Colon (tissue), 2 donors: Measurements from ENCODE around the gene RAB11FIP3.

Experiments
- FAIRE-seq: peaks from 2 replicates; lab custom pipeline; 2012; peaks lifted over from hg19 to GRCh38; lab: Jason Lieb, UNC
- donor health status: control.
- donor health status: control.

RAB11FIP3 gene

DNA sequence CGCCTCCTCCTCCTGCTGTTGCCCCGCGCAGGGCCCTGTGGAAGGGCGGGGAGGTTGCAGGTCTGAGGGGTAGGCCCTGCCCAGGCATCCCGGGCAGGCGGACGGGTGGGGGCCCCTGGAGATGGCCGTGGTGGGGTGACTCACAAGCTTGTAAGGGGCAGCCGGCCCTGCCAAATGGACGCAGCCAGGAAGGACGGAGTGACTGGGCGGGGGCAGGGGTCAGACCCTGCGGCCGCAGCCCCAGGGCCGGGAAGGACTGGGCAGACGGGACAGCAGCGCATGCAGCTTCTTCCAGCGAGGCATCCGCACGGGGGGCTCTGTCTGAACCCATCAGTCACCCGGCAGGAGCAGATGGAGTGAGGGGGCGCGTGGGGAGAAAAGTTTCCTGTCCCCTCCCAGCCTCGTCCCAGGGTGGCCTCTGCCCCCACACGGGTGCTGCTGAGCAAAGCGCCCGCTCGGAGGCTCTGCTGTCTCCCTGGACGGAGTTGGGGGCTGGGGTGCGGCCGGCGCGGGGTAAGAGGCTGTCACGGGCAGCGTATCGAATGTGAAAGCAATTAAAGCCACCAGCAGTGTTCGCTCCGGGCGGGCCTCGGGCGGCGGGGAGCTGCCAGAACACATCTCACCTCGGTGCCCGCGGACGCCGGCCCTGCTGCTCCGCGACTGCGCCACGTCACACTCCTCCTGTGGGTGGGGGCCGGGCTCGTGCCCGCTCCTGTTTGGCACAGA, 129.4 kb downstream of the RAB11FIP3 start:
- FAIRE-seq, result no peak

DNA sequence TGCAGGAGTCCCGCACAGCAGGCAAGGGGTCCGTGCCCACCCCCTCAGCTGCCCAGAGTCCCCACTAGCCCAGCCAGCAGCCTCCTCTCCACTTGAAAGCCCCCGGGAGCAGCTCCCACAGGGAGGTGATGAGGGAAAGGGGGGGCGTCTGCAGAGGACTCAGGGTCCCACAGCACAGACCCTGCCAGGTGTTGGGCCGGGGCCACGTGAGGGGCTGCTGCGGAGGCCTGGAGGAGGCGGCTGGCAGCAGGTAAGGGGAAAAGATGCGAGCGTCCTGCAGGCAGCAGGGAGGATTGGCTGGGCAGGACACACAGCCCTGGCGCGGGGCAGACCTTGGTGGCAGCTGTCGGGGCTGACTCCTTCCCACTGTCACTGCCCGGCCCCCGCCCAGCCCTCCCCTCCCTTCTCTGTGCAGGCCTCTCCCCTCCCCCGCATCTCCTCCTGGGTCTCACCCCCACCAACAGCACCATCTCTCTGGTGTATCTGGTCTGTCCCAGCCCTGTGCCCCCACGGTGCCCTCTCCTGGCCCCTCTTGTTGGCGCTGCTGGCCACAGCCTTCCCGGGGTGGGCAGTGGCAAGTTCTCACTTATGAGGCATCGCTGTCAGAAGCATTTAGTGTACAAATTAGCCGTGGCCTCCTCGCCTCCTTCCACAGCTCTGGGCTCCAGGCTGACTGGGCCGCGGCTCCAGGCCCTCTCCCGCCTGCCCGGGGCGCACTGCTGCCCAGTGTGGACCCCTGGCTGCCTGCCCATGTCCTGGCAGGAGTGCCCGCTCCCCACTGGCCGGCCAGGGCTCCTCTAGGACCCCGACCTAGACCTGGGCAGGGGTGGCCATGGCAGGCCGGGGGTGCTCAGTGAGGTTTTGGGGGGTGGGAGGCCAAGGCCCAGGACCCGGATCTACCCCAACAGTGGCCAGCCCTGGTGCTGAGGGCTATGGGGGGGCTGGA, 130.4 kb downstream of the RAB11FIP3 start:
- no peak for FAIRE-seq

DNA sequence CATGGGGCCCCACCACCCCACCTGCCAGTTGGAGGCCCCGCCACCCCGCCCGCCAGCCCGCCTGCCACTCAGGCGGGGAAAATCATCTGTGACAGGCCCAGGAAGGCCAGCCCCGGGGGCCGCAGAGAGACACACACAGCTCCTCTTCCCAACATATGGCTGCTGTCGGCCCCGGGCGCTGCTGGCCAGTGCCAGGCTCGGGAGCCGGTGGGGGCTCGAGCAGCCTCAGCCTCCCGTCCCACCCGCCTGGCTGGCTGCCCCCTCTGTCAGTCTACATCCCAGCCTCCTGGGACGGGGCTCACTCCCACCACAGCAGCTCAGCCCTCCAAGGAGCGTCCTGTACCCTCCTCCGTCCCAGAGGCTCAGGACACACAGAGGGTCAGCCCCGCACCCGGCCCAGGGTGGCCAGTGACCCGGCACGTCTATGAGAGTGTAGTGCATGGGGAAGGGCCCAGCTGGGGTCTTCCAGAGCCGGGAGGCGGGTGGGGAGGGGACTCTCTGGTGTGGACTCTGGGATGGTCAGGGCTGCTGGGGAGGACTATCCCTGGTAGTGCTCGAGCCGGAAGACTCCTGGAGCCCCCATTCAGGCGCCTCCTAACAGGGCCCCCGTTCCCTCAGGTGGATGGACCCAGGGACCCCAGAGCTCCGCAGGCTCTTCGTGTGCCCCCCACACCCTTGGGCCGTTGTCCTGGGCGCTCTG, 131.2 kb downstream of the RAB11FIP3 start:
- FAIRE-seq, result no peak

DNA sequence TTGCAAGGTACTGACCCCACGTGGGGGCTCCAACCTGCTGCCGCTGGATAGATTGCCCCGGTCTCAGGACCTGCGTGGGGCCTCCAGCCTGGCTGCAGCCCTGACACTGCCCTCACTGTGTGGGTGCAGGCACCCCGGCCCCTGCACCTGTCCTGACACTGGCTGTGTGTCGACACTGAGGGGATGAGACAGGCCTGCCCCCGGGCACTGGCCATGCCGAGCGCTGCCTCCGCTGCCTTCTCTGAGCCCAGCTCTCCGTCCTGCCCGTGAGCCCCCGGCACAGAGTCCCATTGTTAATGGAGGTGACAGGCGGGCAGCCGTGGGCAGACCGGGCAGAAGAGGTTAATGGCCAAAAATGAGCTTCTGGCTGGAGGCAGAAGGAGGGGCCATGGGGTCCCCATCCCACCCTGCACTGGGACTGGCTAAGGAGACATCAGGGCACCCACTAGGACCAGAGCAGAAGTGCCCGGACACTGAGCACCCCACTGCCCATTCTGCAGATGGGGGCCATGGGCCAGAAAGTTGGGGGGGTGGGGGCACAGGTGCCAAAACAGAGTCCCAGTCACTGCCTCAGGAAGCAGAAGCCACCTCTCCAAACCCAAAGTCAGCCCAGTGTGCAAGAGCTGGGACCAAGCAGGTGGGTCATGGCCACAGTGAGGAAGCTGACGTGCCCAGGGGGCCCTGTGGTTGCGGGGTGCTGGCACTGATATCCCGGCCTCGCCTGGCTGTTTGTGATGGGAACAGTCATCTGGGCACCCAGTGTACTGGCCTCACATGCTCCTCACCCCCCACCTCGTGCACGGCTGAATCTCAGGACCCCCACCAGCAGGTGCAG, 132.2 kb downstream of the RAB11FIP3 start:
- no peak for FAIRE-seq

DNA sequence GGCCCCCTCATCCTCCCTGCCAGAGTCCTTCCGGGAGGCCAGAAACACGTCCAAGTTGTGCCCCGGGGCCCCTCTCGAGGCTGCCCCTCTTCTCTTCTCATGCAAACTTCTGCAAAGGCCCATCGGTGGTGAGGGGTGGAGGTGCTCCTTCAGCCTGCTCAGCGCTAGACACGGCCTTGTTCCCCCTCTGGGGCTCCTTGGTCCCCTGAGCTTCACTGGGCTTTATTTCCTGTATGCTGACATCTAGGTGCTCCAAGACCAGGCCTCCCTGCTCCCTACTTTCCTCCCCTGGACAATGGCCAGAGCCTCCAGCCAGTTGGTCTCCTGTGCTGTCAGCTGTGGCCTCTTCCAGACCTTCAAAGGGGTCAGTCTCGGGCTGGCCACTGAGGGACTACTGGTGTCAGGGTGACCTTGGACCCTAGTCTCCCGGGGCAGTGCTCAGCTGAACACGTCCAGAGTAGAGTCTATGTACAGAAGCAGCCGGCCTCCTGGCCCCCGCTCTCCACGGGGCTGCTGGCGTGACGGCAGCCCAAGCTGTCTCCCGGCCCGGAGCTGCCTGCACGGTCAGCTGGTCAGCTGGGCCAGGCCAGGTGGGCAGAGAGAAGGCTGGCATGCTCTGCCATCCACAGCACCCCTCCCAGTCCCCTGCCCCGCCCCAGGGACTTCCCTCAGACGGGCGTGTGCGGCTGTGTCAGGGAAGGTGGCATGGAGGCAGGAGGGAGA, 133.0 kb downstream of the RAB11FIP3 start:
- FAIRE-seq, result no peak

DNA sequence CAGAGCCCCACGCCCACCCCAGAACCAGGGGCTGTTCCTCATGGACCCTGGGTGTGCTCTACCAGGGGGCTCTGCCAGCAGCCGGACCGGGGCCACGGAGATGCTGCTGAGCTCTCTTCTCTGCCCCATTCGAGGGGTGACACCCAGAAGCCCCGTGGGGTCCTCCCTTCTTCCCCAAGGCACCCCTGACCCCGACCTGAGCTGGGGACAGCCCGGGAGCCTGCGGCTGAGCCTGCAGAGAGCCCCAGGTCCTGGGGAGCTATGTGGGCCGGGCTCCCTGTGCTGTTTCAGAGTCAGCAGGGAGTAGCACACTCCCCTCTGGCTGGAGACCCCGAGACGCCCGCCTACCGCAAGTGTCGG, 133.6 kb downstream of the RAB11FIP3 start:
- FAIRE-seq, result no peak

DNA sequence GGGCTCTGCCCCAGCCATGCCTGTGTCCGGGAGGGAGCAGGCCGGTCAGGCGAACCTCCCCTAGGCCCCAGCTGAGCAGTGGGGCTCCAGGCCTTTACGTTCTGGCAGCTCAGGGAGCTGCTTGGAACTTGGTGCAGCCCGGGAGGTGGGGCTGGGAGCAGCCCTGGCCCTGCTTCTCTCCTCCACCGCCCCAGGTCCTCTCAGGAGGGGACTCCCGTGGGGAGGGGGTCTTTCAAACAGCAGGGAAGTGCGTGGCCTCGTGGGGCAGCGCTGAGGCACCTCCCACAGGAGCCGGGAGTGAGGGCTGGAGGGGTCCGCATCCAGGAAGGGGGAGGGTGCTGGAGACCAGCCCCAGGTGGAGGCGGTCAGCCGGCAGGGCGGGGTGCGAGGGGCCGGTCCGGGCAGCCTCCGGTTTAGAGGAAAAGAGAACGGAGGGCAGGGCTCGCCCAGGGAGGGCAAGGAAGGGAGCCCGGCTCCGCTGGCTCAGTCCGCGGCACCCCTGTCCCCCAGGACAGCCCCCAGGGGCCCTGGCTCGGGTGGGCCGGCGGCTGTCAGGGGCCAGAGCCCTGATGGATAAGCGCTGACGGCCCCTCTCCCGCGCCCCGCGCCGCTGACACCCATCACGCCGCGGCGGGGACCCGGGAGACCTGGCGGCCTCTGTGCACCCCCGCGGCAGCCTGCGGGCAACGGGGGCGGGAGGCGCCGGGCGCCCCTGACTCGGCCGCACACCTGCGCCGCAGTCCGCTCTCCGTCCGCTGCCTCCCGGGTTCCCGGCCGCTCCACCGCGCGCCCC, 134.2 kb downstream of the RAB11FIP3 start:
- no peak for FAIRE-seq

DNA sequence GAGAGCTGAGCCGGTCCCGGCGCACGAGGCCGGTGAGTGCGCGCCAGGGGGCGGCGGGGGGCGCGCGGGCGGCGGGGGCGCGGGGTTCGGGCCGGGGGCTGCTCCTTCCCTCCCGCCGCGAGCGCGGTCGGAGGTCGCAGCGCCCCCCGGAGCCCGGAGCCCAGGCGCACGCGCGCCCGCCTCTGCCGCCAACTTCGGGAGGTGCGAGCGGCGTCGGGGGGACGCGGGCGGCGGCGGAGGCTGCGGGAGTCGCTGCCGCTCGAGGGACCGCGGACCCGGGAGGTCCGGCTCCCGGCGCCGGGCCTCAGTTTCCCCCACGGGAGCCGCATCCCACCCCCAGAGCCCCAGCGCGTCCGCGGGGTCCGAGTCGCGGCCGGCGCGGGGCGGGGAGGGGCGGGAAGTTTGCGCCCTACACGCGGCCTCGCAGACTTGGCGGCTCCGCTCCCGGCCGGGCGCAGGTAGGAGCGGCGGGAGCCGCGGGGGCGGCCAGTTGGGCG, 134.8 kb downstream of the RAB11FIP3 start, which contains the start of gene PRR35:
Gene PRR35 (plus strand): TSS at position 191 of the 497 bp plus-strand sequence. CDS start 2,901 bp downstream, outside the sequence.
- FAIRE-seq, result no peak

DNA sequence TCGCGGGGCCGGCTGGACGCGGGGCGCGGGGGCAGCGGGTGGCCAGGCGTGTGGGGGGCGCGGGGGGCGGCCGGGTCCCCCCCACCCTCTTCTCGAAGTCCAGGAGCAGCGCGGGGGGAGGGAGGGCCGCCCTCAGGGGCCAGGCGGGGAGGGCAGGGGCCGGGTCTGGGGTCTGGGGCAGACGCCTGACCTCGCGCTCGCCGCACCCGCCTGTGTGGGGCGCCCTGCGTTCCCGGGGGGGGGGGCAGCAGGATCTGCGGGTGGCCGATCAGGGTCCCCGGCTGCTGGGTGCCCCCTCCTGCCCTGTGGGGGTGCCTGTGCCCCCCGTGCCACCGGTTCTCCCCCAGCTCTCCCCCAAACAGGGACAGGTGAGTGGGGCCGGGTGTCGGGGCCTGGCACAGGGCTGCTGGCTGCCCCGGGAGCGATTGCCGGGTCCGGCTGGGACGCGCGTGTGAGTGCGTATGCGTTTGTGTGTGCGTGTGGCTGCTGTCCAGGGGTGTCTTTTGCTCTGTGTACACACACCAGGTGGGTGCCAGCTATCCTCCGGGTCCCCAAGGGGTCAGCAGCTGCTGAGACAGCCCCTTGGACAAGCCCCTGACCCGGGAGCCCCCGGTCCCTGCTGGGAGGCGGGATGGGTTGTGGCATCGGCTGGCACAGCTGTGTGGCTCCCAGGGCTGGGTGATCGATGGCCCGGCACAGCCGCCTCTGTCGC, 135.4 kb downstream of the RAB11FIP3 start:
- no peak for FAIRE-seq

DNA sequence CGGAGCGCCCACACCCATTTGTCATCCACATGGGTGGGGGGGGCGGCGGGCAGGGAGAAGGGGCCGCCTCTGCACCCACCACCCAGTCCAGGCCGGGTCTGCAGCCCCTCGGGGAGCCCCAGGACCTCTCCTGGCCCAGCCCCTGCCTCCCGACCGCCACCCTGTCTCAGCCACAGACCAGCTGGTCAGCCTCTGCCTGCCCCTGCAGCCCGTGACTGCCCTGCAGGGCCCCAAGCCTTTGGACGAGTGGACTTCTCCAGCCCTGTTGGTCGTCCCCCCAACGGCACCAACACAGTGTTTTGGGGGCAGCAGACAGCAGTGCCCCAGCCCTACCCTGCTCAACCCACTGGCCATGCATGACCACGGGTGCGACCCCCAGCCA, 136.0 kb downstream of the RAB11FIP3 start:
- FAIRE-seq, result no peak

DNA sequence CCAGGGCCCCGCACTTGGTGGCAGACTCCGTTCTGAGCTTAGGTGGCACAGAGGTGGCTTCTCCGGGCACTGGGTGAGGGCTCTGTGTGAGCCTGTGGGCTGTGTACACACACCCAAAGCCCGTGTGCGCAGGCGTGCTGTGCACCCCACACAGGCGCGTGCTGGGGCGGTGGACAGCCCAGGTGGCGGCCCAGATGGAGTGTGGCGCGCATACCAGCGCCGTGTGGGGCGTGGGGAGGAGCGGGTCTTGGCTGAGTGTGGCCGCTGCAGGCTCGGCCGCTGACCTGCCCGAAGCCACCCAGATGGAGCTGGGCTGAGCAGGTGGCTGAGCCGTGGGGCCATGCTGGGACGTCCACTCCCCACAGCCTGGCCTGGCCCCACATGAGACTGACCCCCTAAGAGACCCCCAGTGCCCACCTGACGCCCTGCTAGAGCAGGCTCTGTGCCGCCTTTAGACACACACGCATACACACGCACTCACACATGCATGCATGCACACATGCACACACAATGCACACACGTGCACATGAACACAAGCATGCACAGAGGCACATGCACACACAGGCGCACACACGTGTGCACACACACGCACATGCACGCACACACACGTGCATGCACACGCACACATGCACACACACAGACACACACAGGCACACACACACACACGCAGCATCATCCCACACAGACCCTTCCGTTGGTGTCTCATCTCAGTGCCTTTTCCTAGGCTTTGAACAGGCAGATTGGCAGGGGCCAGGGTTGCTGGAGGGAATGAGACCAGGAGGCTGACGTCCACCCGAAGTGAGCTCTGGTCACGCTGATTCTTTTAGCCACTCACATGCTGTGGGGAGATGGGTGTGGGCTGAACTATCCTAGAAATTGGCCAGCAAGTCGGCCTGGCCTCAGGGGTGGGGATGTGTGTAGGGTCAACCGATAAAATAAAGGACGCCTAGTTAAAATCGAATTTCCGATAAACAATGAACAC, 136.8 kb downstream of the RAB11FIP3 start:
- FAIRE-seq, result no peak

DNA sequence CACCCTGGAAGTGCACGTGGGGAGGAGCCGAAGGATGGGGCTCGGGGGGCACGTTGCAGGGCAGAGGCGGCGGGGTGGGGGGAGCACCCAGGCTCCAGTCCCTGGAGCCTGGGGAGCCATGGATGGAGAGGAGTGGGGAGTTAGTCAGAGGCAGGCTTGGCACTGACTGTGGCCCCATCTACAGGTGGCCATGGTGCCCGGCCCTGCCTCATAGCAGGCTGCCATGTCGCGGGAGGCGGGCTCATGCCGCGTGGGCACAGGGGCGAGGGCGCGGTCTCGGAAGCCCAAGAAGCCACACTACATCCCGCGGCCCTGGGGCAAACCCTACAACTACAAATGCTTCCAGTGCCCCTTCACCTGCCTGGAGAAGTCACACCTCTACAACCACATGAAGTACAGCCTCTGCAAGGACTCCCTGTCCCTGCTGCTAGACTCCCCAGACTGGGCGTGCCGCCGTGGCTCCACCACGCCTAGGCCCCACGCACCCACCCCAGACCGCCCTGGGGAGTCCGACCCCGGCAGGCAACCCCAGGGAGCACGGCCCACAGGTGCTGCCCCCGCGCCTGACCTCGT, 137.7 kb downstream of the RAB11FIP3 start:
- no peak for FAIRE-seq

DNA sequence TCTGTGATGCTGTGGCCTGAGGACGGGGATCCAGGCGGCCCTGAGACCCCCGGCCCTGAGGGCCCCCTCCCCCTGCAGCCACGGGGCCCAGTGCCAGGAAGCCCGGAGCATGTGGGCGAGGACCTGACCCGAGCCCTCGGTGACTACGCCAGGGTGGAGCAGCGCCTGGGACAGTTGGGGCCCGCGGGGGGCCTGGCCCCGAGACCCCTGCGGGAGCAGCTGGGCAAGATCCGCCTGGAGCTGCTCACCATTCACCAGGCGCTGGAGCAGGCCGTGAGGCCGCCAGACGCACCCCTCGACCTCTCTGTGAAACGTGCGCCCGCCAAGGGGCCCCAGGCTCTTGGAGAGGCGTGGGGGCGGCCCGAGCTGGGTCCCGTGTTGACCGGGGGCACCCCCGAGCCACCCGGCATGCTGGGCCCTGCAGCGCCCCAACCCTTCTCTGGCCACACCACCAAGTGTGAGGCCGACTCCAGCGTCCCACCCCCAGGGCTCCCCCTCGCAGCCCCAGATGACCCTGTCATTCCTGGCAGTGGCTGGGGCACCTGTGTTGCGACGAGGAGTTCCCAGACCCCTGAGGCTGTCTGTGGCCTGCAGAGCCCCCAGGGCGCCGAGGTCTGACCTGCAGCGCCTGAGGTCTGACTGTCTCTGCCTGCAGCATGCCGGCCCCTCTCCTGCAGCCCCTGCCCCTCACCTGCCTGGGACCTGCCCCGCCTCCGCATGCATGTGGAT, 139.4 kb downstream of the RAB11FIP3 start:
- FAIRE-seq, result no peak

DNA sequence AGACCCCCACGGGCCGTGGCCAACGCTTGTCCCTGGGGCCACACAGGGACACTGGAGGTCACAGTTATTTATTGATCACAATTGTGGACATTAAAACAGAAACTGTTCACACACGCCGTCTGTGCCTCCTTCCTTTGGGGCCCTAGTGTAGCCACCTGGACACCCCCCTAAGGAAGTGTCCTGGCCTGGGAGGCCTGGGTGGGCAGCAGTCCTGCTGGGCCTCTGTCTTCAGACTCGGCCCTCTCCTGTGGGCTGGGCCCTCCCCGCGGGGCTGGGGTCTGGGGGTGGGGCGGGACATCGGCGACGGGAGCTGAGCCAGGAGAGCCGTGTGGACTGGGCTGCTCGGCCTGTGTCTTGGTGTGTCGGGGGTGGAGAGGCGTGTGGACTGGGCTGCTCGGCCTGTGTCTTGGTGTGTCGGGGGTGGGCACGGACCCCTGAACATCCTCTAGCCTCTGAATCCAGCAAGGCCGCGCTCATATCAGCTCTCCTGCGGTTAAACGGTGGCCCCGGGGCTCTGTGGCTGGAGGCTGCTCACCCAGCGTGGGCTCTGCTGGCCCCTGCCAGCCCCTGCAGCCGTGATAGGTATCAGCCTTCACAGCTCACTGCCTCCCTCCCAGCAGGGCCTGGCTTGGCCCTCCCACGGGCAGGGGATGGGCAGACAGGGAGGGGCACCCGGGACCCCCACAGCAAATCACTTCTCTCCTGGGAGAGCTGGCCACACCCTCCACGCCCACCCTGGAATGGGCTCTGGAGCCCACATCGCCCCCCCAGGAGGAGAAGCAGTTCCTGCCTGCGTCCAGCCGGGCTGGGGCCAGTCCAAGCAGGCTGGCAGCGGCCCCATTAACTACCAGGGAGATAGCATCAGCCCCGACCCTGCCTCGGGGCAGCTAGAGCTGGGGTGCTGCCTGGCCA, 140.2 kb downstream of the RAB11FIP3 start:
- FAIRE-seq, result no peak

DNA sequence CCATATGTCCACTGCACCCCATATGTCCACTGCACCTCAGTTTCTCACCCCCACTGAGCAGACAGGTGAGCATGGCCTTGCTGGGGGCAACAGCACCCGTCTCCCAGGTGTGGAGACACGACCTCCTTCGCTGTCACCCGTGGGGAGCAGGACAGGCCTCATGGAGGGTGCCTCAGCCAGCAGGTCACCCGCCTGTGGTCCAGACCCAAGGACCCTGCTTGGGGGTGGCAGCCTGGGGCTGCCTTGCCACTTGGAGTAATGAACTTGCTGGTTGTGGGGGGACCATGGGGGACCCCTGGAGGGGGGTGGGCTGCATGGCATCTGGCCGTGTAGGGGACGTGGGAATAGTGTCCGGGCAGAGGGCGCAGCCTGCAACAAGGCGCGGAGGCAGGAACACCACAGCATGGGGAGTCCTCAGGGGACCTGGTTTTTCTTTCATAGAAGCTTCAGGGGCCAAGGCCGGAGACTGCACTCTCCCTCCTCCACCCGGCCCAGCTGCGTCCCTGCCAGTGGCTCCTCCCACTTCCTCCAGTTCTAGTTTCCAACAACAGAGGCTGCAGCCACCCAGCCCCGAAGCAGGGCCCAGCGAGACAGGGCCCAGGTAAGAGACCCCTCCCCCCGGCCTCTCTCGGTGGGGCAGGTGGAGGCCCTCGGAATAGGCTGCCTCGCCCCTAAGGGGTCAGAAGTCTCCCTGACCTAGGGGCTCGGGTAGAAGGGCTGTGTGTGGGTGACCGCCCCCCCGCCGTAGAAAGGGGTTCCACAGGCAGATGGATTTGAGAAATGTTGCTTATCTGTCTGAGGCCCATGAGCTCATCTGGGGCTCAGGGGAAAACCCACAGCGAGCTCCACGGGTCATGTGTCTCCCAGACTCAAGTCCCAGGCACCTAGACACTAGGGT, 141.3 kb downstream of the RAB11FIP3 start, which contains the start of gene NHLRC4:
Gene NHLRC4 (plus strand): TSS at position 531 of the 898 bp plus-strand sequence. CDS start 1,043 bp downstream, outside the sequence.
- no peak for FAIRE-seq
